NCI-H345 treated with DMSO at 0.1 percent for 48 hours (cell line): ENCODE data around the gene MALT1.
A peak's percentile ranks its signal among the peaks of the same experiment; 100 is the strongest.
"Not testable (repeated sequence)": the region's sequence is repeated elsewhere in the genome, so short reads cannot be mapped to it uniquely, and the experiment has no call there.

ENCODE experiments used
- DNase-seq: peaks from one replicate; lab custom pipeline; 2025; ENCODE audit not compliant: unreplicated experiment; lab: John Stamatoyannopoulos, UW

Gene MALT1, protein sequence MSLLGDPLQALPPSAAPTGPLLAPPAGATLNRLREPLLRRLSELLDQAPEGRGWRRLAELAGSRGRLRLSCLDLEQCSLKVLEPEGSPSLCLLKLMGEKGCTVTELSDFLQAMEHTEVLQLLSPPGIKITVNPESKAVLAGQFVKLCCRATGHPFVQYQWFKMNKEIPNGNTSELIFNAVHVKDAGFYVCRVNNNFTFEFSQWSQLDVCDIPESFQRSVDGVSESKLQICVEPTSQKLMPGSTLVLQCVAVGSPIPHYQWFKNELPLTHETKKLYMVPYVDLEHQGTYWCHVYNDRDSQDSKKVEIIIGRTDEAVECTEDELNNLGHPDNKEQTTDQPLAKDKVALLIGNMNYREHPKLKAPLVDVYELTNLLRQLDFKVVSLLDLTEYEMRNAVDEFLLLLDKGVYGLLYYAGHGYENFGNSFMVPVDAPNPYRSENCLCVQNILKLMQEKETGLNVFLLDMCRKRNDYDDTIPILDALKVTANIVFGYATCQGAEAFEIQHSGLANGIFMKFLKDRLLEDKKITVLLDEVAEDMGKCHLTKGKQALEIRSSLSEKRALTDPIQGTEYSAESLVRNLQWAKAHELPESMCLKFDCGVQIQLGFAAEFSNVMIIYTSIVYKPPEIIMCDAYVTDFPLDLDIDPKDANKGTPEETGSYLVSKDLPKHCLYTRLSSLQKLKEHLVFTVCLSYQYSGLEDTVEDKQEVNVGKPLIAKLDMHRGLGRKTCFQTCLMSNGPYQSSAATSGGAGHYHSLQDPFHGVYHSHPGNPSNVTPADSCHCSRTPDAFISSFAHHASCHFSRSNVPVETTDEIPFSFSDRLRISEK

DNA sequence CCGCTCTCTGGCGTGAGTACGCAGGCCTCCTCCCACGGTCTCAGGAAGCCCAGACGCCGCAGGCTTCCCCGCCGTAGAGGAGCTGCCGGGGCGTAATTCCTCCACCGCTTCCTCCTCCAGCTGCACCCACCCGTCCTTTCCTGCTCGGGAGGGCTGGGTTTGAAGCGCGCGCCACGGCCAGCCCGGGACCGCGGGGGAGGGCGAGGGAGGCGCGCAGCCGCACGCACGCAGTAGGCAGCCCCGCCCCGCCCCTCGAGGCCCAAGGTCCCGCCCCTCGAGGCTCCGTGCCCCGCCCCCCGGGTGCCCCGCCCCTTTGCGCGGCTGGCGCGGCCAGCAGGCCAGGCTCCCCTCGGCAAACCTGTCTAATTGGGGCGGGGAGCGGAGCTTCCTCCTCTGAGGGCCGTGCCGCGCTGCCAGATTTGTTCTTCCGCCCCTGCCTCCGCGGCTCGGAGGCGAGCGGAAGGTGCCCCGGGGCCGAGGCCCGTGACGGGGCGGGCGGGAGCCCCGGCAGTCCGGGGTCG is at the start of gene MALT1:
TSS of gene MALT1 (plus strand) at position 355 of the 521 bp plus-strand sequence. CDS start 179 bp downstream, outside the sequence.
- peak; percentile 73 for DNase-seq

DNA sequence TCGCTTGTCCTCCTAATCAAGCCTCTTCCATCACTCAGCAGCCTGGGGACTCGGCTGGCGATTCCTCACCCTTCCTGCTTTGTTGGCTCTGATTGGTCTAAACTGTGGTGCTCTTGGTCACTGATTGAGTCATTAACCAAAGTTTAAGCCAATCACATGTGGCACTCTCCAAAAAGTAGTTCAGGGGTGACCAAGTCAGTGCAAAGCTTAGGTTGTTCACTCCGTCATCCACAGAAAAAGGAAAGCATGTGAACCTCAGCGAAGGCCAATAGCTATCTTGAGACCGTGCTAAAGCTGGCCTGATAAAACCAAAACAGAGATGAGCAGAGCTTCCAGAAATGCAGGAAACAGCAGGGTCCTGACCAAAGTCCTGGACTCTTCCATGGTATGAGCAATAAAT is 47.3 kb upstream of the MALT1 start:
- no peak for DNase-seq

DNA sequence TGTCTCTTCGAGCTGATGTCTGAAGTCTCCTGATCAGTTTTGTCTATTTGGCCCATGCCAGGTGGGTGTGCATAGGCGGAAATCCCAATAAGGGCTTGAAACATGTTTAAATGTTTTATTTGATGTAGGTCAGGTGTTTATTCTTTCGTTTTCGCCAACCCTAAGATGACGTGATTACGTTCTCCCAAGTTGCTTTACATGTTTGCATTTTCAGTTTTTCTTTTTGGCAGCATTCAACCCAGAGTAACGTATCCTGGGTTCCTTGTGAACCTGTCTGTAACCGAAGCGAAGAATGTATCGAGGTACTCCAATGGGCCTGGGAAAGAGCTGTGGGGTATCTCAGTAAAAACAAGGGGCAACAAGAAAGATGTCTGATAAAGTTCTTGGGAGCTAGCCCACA is 45.4 kb upstream of the MALT1 start:
- no peak for DNase-seq

DNA sequence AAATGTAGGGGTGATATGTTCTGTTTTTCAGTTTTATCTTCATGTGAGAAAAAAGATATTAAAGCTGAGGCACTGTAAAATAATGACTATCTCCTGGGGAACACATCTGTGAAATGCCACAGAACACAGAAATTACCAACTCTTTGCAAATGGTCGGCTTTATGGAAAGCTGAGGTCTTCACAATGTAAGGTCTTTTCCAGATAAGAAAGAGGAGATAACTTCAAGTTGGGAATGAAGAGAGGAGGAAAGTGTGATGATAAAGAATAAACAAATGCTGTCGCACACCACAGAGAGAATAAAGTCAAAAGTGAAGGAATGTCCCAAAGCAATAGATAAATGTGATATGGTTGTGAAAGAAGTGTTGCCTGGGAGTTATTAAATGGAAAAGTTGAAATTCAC is 41.2 kb upstream of the MALT1 start:
- DNase-seq, result no peak

DNA sequence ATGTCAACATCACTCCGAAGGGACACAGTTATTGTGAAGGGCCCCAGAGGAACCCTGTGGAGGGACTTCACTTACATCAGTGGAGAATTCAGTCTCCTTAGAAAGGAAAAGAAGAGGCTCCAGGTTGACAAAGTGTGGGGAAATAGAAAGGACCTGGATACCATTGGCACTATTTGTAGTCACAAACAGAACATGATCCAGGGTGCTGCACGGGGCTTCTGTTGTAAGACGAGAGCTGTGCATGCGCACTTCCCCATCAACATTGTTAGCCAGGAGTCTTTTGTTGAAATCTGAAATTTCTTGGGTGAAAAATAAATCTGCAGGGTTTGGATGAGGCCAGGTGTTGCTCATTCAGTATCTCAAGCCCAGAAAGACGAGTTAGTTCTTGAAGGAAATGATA is 40.0 kb upstream of the MALT1 start:
- no peak for DNase-seq

DNA sequence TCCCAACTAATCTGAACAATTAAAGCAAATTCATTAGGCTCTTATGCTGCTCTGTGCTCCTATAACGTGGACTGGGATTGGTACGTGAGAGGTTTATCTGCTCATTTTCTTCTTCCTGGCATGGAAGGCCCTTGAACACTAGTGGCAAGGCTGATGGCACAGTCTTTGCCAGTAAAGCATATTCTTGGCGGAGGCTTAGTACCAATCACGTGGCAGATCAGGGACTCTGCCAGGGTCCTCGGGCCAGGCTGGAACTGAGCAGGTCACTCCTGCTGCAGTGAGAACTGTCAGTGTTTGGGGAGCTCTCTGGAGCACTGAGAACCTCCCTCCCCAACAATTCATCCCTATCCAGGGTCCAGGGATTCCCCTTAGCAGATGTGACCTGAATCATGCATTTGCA is 38.7 kb upstream of the MALT1 start:
- no peak for DNase-seq

DNA sequence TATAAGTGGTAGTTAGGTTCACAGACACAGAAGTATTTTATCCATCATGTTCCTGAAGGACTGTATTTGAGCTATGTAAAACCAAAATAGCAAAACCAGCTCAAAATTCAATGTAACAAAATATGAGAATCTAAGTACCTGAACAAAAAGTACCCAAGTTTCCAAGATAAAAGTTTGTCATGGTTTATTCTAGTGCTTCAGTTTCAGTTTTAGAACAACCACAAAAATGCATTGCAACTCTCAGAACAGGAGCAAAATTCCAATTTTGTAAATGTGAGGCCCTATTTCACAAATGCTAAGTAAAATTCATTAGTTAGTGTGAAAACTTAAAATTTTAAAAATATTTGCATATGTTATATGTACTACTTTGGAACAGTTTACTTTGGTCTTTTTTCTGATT is 37.4 kb upstream of the MALT1 start:
- DNase-seq, result no peak

DNA sequence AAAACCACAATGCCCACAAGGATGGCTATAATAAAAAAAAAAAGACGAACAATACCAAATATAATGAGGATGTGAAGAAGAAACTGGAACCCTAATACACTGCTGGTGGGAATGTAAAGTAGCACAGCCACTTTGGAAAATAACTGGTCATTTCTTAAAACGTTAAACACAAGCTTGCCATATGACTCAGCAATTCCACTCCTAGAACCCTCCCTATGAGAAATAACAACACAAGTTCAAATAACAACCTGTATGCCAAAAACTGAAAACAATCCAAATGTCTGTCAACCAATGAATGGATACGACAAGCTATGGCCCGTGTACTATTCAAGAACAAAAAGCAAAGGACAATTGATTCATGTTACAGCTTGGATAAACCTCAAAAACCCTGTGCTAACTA is 35.4 kb upstream of the MALT1 start:
- no peak for DNase-seq

DNA sequence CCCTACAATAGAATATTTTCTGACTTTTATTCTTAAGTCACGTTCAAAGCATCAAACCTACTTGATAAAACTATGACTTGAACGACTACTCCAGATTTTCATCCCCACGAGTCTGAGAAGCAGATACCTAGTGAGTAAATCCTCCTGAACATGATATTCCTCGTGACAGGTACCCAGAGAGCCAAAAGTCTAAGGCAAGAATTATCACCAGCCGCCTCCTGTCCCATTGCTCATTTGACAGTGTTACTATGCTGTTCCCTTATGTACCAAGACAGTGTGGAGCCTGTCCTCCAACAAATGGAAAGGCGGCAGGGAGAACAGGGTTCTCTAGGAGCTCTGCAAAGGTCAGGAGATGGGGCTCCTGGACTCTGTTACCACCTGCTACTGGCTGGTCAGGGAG is 34.1 kb upstream of the MALT1 start:
- no peak for DNase-seq

DNA sequence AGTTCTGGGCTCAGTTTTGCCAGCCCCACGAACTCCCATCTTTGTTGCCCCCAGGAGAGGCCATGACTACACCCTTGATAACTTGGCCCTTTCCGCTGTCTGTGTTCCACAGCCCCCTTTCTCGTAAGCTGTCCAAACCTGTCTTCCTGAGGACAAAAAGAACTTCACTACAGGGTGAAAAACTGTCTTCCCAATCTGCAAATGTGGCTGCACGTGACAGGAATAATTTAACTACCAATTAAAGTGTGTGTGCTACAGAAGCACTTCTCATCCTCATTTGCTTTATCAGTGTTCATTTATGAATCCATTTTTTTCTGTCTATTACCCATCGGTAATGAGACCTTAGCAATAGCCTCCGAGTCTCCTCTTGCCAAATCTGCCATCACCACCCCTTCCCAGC is 33.3 kb upstream of the MALT1 start:
- no peak for DNase-seq

DNA sequence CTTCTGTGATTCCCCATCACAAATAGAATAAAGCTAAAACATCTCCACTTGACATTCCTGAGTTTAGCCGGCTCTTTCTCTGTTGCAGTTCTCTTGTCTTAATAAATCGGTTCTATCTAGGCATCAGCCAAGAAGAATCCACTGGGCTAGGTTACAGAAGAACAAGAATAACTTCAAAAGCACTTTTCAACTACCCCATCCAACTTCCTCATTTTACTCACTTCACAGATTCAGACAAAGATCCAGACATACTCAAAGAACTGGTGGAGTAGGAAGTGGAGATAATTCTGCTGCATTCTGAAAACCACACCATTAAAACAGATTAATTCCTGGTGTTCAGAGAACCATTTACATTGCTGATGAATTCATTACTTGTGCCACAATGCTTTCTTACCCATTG is 32.8 kb upstream of the MALT1 start:
- no peak for DNase-seq

DNA sequence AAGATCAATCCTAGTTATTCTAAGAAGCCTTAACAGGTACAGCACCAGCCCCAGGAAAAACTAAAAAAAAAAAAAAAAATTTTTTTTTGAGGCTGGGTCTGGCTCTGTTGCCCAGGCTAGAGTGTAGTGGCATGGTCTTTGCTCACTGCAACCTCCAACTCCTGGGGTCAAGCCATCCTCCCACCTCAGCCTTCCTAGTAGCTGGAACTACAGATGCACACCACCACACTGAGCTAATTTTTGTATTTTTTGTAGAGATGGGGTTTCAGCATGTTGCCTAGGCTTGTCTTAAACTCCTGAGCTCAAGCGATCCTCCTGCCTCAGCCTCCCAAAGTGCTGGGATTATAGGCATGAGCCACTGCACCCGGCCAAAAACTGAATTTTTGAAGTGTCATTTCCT is 32.0 kb upstream of the MALT1 start:
- DNase-seq, result no peak

DNA sequence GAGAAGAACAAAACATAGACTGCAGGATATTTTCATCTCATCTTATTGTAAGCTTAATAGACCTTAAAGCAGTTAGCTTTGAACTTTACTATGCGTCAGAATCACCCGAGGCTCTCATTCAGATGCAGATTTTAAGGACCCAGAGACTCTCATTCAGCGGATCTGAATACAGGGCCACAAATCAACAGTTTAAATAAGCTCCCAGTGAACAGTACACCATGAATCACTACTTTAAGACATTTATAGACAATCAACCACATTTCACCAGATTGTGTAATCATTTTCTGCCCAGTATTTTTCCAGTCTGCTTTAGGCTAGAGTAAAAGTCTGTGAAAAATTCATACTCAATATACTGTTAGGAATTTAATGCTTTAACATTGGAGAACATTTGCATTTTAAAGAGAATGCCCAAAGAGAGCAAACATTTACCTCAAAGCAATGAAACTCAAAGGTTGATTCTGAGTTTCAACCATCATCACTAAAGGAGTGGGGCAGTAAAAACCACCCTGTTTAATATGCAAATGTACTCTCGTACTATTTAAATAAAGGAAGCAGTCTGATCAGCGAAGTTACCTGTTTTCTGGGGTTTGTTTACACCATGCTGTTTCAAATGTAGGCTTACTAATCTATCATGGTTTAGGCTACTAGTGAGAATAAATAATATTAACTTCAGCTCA is 31.4 kb upstream of the MALT1 start:
- no peak for DNase-seq

DNA sequence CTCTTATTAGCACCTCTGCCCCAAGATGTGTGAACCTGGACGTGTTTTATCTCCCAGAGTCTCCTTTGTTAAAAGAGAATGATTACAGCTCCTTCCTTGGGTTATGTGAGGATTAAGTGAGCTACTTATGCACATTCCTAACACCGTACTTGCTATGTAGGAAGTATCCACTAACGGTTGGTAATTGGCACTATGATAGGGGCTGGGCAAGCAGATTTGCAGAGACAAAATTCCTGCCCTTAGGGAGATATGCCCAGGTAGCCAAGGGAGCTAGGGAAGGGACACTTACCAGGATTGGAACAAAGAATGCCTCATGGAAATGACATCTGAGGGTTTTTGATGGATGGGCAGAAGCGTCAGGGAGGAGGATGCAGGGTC is 30.8 kb upstream of the MALT1 start:
- no peak for DNase-seq

DNA sequence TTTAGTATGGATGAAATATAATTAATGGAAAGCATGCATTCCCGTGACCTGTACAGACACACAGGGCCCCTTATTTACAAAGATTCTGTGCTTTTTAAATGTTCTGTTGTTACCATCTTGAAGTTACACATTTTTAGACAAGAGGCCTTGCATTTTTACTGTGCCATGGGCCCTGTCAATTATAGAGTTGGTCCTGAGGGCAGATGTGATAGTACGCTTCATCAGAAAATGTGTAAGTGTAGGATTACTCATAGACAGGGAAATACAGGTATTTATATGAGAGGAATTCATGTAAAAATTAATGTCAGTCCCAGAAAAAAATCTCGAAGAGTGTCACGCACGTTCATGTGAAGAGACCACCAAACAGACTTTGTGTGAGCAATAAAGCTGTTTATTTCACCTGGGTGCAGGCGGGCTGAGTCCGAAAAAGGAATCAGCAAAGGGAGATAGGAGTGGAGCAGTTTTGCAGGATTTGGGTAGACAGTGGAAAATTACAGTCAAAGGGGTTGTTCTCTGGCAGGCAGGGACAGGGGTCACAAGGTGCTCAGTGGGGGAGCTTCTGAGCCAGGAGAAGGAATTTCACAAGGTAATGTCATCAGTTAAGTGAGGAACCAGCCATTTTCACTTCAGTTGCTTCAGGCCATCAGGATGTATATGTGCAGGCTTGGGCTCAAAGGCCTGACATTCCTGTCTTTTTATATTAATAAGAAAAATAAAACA is 30.2 kb upstream of the MALT1 start:
- DNase-seq, result no peak

DNA sequence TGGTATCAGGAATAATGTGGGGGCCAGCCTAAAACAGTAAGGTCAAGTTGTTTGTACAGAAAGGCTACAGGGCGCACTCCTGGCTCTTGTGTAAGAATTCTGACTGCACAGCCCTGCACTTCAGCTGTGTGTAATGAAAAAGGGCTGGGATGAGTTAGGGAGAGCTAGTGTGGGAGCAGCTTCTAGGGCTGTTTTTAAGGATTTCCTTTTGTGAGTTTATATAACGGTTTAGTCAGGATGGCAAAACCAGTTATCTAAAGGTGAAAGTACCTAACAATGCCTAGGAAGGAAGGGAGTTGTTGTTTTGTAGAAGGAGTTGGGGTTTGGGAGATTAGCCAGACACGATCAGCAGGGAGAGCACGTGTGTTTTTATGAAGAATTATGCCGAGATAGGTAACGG is 27.7 kb upstream of the MALT1 start:
- not testable (repeated sequence) for DNase-seq

DNA sequence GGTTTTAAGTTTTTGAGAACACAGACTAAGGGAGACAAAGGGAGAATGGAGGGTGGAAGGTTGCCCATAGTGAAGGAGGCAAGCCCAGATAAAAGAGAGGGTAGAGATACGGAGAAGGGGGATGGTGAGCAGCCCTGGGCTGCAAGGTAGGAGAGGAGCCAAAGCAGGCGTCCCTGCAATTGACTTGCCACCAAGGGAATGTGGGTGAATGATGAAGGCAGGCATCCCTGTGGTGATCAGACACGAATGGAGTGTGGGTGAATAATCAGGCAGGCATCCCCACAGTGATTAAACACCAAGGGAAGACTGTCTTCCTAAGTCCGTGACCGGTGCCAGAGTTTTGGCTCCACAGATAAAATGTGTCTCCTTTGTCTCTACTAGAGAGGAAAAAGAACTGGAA is 25.9 kb upstream of the MALT1 start:
- DNase-seq, result no peak

DNA sequence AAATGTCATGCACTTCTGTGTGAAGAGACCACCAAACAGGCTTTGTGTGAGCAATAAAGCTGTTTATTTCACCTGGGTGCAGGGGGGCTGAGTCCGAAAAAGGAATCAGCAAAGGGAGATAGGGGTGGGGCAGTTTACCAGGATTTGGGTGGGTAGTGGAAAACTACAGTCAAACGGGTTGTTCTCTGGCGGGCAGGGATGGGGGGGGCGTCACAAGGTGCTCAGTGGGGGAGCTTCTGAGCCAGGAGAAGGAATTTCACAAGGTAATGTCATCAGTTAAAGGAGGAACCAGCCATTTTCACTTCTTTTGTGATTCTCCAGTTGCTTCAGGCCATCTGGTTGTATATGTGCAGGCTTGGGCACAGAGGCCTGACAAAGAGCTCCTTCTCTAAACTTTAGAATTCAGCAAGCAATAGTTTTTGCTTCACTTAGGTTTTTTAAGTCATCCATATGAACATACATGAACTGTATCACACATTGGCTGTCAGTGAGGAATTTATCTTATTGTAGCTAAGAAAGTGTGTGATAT is 24.9 kb upstream of the MALT1 start:
- DNase-seq, result no peak

DNA sequence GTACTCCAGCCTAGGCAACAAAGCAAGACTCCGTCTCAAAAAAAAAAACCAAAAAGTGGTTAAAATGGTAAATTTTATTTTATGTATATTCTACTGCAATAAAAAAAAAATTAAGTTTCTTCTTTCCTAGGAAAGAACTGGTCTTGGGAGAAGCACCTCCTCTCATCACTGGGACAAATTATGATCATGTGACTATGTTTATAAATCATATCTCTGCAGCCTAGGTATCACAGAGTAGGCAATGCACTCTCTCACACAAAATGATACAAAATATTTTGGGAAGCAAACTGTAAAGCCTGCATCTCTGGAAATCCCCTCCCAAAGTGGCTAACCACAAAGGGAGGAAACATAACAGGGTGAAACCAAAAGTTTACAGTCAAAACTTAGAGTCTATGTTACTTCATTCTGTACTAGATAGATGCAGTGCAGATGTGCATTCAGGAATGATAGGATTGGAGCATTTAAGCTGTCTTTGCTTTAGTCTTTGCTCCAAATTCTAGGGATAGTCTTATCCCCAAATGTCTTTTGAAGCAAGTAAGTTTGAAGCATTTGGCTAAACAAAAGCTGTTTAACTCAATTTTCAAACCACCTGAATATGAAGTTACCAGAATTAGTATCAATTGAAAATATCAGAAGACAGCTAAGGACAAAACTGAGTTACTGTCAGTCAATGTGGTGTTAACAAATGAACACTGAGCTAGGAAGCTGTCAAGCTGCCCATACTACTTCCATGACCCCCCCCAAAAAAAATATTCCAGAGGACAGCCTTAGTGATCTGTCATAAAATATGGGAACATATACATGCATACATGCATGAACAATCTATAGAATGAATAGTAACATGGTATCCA is 21.1 kb upstream of the MALT1 start:
- no peak for DNase-seq

DNA sequence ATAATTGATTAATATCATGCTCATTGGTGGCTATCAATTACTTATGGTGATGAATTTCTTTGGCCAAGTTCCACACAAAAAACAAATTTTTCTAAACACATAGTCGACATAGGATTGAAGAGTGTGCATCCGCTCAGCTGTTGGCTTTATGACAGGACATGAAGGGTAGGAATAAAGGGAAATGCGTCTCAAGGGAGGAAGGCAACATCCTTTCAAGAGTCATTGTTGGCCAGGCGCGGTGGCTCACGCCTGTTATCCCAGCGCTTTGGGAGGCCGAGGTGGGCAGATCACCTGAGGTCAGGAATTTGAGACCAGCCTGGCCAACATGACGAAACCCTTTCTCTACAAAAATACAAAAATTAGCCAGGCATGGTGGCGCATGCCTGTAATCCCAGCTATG is 20.4 kb upstream of the MALT1 start:
- DNase-seq, result not testable (repeated sequence)
